ENCODE results near the gene MRM2.
"Not testable (repeated sequence)": the region's sequence is repeated elsewhere in the genome, so short reads cannot be mapped to it uniquely, and the experiment has no call there.

DNA sequence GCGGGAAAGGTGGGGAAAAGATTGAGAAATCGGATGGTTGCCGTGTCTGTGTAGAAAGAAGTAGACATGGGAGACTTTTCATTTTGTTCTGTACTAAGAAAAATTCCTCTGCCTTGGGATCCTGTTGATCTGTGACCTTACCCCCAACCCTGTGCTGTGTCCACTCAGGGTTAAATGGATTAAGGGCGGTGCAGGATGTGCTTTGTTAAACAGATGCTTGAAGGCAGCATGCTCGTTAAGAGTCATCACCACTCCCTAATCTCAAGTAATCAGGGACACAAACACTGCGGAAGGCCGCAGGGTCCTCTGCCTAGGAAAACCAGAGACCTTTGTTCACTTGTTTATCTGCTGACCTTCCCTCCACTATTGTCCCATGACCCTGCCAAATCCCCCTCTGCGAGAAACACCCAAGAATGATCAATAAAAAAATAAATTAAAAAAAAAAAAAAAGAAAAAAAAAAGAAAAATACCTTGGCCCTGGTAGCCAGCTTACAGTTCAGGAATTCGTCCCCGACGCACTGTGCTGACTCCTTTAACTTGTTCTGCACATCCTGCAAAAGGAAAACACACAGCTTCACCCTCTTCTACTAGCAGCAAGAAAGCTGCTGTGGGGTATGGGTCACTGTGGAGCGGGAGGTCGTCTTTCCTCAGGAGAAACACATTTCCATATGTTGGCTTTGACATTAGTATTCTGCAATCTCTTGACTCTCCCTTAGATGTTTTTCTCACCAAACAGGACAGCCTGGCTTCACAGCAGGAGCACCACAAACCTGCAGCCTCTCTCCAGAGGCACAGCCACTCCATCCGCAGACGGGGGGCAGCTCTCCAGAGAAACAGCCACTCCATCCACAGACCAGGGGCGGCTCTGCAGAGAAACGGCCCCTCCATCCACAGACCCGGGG is 27.3 kb upstream of the MRM2 start:
- TF ChIP-seq POLR2A (IDR thresholded peaks at IDR 0.05): not testable (repeated sequence)
- TF ChIP-seq, protein P1, sequence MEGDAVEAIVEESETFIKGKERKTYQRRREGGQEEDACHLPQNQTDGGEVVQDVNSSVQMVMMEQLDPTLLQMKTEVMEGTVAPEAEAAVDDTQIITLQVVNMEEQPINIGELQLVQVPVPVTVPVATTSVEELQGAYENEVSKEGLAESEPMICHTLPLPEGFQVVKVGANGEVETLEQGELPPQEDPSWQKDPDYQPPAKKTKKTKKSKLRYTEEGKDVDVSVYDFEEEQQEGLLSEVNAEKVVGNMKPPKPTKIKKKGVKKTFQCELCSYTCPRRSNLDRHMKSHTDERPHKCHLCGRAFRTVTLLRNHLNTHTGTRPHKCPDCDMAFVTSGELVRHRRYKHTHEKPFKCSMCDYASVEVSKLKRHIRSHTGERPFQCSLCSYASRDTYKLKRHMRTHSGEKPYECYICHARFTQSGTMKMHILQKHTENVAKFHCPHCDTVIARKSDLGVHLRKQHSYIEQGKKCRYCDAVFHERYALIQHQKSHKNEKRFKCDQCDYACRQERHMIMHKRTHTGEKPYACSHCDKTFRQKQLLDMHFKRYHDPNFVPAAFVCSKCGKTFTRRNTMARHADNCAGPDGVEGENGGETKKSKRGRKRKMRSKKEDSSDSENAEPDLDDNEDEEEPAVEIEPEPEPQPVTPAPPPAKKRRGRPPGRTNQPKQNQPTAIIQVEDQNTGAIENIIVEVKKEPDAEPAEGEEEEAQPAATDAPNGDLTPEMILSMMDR (IDR thresholded peaks at IDR 0.05): not testable (repeated sequence)

All from adrenal gland (tissue), 5 donors.